Activated CD8-positive, alpha-beta T cell treated with anti-CD3 and anti-CD28 coated beads for 36 hours (primary cell): Measurements from ENCODE around the gene ANKH. TPM values are rescaled to one million over a fixed set of nuclear protein-coding genes. Genes with fewer than 3 reads are reported as not detected.
"Not testable (repeated sequence)": the region's sequence is repeated elsewhere in the genome, so short reads cannot be mapped to it uniquely, and the experiment has no call there.

Experiments
- ATAC-seq: fragments of 200-7000 bp; cut with Tn5 transposase; one replicate; pipeline ENCODE4 v1.10.0; 2021; ENCODE audit warnings: mild to moderate bottlenecking, moderate library complexity
- CTCF ChIA-PET: fragments of 350-600 bp; sonication (Branson Sonifier 250); formaldehyde crosslinking; loops from one replicate; lab custom pipeline; 2021; ENCODE audit warnings: antibody characterized with exemption; lab: Charles Lee
- POLR2A ChIA-PET: fragments of 350-600 bp; sonication (Branson Sonifier 250); formaldehyde crosslinking; loops from one replicate; lab custom pipeline; 2021; ENCODE audit warnings: antibody characterized with exemption; lab: Charles Lee
- DNase-seq: peaks from one replicate; pipeline ENCODE4 v3.0.0-alpha.2; 2020
- H3K27ac Mint-ChIP-seq: one replicate; pipeline ENCODE4 v1.8.0; 2021; ENCODE audit warnings: mild to moderate bottlenecking, mixed read lengths
- H3K27me3 Mint-ChIP-seq: one replicate; pipeline ENCODE4 v1.8.0; 2021; ENCODE audit warnings: mixed read lengths
- H3K36me3 Mint-ChIP-seq: one replicate; pipeline ENCODE4 v1.8.0; 2021; ENCODE audit warnings: low read depth, mixed read lengths
- H3K4me1 Mint-ChIP-seq: one replicate; pipeline ENCODE4 v1.8.0; 2021; ENCODE audit warnings: low read depth, mixed read lengths
- H3K4me3 Mint-ChIP-seq: one replicate; pipeline ENCODE4 v1.8.0; 2021; ENCODE audit warnings: mild to moderate bottlenecking, moderate library complexity, mixed read lengths
- H3K9me3 Mint-ChIP-seq: one replicate; pipeline ENCODE4 v1.8.0; 2021; ENCODE audit warnings: mixed read lengths
- intact Hi-C: fragments of 100-400 bp; cut with micrococcal nuclease; formaldehyde crosslinking; loops from one replicate; pipeline ENCODE4 v1.10.0; 2022
- total RNA-seq, 2 experiments: library from RNA; stranded (reverse); gene quantifications; one replicate each; pipeline ENCODE4 v1.2.3, GENCODE V29; 2021
- TF ChIP-seq, protein P1 (sequence below): fragments of 200-600 bp; IDR thresholded peaks from one replicate; pipeline ENCODE4 v1.8.0; 2022; ENCODE audit warnings: antibody characterized with exemption, mild to moderate bottlenecking

The ANKH gene
- total RNA-seq, 2 experiments from 2014 or later = 85.4 to 87.2 TPM

DNA sequence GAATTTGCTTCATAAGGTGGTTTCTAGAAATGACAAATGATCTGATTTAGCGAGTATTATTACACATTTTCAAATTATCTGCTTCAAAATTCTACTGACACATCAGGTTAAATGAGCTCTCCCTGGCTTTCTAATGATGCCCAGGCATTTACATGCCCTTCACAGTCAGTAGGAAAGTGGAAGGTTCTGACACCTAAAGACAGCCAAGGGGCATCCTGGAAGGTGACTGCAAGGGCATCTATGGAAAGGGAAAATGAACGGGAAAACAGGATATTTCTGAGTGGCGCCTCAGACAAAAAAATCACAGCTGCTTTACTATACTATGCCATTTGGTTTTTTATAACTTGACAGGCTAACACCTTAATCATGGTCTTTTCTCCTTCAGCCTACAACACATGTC is 31.0 kb downstream of the ANKH start:
- no peak overlapping the region for H3K27ac Mint-ChIP-seq
- ATAC-seq (no peak), DNase-seq (no peak)
- POLR2A ChIA-PET = no interaction called here
- intact Hi-C loops = no loop called here
- no peak overlapping the region for H3K4me3 Mint-ChIP-seq
- CTCF ChIA-PET = interaction anchor here (1.6 to 2.5 kb wide), 2 partner anchors 9 to 11 kb away, joined by 4 to 8 read pairs; no protein-coding TSS in a partner anchor
- H3K27me3 Mint-ChIP-seq = no peaks in the 10 kb centered on the region
- no peaks in the 10 kb centered on the region for H3K9me3 Mint-ChIP-seq
- peaks cover 2% of the 10 kb centered on the region for H3K4me1 Mint-ChIP-seq
- H3K36me3 Mint-ChIP-seq = peaks cover 22% of the 10 kb centered on the region
- TF ChIP-seq, protein P1, sequence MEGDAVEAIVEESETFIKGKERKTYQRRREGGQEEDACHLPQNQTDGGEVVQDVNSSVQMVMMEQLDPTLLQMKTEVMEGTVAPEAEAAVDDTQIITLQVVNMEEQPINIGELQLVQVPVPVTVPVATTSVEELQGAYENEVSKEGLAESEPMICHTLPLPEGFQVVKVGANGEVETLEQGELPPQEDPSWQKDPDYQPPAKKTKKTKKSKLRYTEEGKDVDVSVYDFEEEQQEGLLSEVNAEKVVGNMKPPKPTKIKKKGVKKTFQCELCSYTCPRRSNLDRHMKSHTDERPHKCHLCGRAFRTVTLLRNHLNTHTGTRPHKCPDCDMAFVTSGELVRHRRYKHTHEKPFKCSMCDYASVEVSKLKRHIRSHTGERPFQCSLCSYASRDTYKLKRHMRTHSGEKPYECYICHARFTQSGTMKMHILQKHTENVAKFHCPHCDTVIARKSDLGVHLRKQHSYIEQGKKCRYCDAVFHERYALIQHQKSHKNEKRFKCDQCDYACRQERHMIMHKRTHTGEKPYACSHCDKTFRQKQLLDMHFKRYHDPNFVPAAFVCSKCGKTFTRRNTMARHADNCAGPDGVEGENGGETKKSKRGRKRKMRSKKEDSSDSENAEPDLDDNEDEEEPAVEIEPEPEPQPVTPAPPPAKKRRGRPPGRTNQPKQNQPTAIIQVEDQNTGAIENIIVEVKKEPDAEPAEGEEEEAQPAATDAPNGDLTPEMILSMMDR = no peak

DNA sequence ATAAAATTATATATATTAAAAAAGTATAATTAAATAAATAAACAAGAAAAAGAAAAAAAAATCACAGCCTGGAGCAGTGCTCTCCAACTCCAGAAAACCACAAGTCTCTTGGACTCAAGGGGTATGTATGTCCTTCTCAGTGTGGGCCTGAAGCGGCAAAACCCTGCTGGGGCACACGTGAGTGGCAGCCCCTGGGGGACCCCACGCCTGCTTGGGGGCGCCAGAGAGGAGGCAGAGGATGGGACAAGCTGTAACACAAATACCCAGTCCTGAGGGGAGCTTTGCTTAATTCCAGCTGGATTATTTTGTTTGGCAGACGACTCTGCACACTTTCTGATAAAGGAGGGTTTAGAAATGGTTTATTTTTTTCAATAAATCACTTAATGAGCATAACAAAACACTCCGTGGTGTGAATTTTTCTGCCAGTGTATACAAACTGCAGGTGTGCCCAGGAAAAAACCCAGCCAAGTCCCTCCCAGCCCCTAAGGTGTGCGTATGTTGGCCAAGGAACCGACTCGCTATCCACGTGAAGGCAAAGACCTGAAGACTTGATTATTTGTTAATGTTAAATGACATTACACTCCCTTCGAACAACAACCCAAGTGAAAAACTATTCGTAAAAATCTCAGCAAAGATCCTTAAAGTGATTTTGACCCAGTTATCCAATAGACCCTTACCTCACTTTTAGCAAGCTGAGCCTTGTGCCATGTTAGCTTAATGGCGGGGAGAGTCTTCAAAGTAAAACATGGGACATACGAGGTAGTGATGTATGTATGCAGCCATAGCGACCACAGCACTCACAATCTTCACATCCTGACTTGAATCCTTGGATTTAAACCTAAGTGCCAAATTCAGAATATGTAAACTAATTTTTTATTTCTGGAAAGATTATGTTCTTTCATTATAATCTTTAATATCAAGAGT is 32.9 kb downstream of the ANKH start:
- no peak for DNase-seq
- no peak for ATAC-seq
- POLR2A ChIA-PET = no interaction called here
- Mint-ChIP-seq H3K36me3 (peaks cover 20% of the 10 kb centered on the region), H3K9me3 (no peaks in the 10 kb centered on the region), H3K4me1 (peaks cover 8% of the 10 kb centered on the region), H3K4me3 (no peak overlapping the region), H3K27me3 (no peaks in the 10 kb centered on the region), H3K27ac (no peak overlapping the region)
- TF ChIP-seq, protein P1 = no peak
- intact Hi-C loops = no loop called here
- CTCF ChIA-PET = interaction anchor here (2.5 kb wide), 1 partner anchor 11 kb away, joined by 8 read pairs; no protein-coding TSS in a partner anchor

DNA sequence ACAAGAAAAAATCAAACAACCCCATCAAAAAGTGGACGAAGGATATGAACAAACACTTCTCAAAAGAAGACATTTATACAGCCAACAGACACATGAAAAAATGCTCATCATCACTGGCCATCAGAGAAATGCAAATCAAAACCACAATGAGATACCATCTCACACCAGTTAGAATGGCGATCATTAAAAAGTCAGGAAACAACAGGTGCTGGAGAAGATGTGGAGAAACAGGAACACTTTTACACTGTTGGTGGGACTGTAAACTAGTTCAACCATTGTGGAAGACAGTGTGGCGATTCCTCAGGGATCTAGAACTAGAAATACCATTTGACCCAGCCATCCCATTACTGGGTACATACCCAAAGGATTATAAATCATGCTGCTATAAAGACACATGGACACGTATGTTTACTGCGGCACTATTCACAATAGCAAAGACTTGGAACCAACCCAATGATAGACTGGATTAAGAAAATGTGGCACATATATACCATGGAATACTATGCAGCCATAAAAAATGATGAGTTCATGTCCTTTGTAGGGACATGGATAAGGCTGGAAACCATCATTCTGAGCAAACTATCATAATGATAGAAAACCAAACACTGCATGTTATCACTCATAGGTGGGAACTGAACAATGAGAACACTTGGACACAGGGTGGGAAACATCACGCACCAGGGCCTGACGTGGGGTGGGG is 34.0 kb downstream of the ANKH start:
- H3K4me1 Mint-ChIP-seq, H3K4me3 Mint-ChIP-seq, CTCF ChIA-PET, DNase-seq, ATAC-seq, H3K27me3 Mint-ChIP-seq, H3K9me3 Mint-ChIP-seq, POLR2A ChIA-PET, intact Hi-C loops, H3K27ac Mint-ChIP-seq: not testable (repeated sequence)
- peaks cover 17% of the 10 kb centered on the region for H3K36me3 Mint-ChIP-seq

DNA sequence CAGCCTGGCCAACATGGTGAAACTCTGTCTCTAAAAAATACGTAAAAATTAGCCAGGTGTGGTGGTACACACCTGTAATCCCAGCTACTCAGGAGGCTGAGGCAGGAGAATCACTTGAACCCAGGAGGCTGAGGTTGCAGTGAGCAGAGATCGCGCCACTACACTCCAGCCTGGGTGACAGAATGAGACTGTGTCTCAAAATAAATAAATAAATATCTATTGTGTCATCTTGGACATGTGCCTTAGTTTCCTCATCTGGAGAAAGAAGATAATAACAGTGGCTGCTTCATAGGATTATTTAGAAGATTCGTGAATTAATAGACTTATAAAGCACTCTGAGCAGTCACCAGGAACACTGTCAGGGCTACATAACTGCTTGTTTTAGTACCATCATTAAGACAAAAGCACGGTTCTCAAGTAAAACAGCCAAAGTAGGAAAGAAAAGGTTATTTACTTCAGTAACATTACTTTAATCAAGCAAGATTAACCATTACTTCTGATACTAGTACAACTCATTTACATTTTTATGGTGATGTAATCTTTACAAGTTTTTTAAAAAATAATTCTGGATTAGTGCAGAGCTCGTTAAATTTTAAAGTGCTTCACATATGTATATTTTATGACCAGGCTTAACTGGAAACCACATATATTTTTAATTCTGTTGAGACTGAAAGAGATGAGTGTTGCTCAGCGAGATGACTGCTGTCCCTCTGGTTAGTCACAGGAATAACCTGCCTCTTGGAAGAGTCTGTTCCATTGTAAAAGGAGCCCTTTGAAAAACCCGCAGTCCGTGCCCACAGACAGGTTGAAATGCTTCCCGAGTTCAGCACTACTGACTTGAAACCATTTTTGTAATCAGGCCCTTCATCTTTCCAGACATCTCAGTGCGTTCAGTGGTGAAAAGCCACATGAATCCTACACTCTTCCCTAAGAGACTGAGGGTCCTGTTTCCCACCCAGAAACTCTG is 36.7 kb downstream of the ANKH start:
- no peak for ATAC-seq
- ChIA-PET POLR2A (no interaction called here), CTCF (no interaction called here)
- peaks cover 18% of the 10 kb centered on the region for H3K36me3 Mint-ChIP-seq
- no peak for DNase-seq
- intact Hi-C loops = no loop called here
- H3K9me3 Mint-ChIP-seq = no peaks in the 10 kb centered on the region
- no peaks in the 10 kb centered on the region for H3K27me3 Mint-ChIP-seq
- no peak overlapping the region for H3K4me3 Mint-ChIP-seq
- H3K27ac Mint-ChIP-seq = no peak overlapping the region
- TF ChIP-seq, protein P1 = no peak
- peaks cover 10% of the 10 kb centered on the region for H3K4me1 Mint-ChIP-seq

DNA sequence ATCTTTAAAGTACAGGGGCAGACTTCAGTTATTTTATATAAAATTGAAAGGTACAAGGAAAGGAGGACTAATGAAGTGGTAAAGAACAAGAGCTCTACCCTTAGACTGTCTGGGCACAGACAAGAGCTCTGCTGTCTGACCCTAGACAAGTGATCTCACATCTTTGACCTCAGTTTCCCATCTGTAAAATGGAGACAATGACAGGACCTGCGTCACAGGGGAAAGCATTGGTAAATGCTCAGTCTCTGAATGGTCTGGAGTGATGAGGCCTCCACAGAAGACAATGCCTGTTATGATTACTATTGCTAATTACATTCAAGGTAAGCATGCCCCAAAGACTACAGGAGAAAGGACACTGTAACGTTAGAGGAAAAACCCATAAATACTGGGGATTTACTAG is 37.5 kb downstream of the ANKH start:
- peaks cover 18% of the 10 kb centered on the region for H3K36me3 Mint-ChIP-seq
- H3K4me3 Mint-ChIP-seq = no peak overlapping the region
- TF ChIP-seq, protein P1 = no peak
- H3K27ac Mint-ChIP-seq = no peak overlapping the region
- no peaks in the 10 kb centered on the region for H3K27me3 Mint-ChIP-seq
- DNase-seq (no peak), ATAC-seq (no peak)
- ChIA-PET CTCF (no interaction called here), POLR2A (no interaction called here)
- H3K4me1 Mint-ChIP-seq = peaks cover 14% of the 10 kb centered on the region
- no peaks in the 10 kb centered on the region for H3K9me3 Mint-ChIP-seq
- intact Hi-C loops = no loop called here
